NCI-H82 (cell line): Measurements from ENCODE around the gene SULT1B1.
"Not testable (repeated sequence)": the region's sequence is repeated elsewhere in the genome, so short reads cannot be mapped to it uniquely, and the experiment has no call there.

Source experiments
- DNase-seq: peaks from one replicate; lab custom pipeline; 2025; lab: John Stamatoyannopoulos, UW

Gene SULT1B1

DNA sequence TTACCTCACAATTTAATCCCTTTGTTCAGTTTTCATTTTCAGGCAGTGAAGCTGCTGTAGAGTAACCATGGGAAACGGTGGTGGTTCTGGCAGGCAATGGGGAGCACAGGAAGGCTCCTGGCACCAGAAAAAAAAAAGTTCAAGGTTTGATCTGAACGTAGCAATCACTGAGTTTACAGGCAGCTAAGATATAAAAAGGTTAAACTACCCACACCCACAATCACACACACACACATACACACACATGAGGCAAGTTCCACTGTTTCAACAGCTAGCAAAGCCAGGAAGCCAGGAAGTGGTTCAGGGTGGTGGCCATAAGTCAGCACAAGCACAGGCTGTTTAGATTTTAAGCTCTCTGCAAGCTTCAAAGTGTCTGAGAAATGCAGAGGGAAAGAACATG is at the start of gene SULT1B1:
Gene SULT1B1 (minus strand): TSS at position 166 of the 400 bp plus-strand sequence. CDS start 5,403 bp downstream, outside the sequence.
- no peak for DNase-seq

DNA sequence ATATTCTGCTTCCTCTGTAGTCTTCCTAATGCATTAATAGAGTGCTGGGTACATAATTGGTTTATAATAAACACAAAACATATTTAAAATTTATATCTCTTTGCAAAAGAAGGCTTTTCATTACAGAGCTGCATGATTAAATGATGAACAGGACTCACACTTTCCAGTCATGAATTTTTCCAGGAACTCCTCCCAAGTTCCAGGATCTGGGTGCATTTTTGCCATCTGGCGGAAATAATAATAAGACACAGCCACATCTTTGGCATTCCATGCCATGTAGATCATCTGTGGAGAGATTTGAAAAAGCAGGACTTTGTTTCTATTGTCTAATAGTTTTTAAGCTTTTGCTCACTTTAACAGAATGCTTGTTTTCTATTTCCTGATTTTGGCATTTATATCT is 40.2 kb upstream of the SULT1B1 start:
- DNase-seq = no peak

DNA sequence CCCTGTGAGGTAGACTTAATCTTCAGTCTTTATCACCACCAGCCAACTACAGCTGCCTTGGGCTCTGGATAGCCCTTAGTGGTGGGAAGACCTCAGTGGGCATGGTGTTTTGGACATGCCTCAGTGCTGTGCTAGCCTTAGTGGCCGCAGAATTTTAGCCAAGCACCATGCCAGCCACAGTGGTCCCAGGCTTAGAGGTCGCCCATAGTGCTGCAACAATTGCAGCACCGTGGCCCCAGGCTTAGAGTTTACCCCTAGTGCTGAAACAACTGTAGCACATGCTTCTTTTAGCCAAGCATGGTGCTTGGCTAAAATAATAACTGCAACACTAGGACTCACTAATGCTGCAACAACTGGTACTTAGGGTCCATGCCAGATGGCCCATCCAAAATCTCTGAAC is 38.9 kb upstream of the SULT1B1 start:
- peak; percentile 76 for DNase-seq

DNA sequence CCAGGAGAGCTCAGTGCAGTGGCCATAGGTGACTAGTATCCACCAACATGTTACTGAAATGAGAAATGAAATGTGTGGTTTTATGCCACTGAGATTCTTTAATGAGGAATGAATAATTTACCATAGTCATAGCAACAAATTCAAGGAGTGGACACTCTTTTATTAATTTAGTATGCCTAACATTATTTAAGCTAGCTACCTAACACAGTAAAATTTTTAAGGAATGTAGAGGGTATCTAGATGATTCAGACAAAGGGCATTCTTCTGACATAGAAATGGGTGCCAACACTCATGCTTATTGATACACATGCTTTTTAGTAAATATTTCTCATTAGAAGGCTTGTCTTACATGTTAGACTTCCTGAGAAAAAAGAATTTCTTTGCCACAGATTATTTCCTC is 33.3 kb upstream of the SULT1B1 start:
- DNase-seq = no peak

DNA sequence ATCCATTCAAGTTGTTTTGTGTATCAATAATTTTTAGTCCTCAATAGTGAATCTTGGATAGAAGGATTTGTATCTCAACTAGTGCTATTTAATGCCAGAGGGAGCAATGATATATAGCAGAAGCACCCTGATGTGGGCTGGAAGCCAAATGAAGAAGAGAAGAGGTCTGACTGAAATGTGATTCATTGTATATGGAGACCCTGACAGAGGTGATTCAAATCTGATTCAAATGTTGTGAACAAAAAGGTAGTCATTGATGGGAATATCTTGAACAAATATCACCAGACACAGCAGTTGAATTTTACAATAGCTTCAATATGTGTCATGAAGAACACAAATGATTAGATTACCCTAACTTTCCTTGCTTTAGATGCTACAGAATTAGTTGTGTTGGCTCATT is 27.5 kb upstream of the SULT1B1 start:
- DNase-seq = no peak

DNA sequence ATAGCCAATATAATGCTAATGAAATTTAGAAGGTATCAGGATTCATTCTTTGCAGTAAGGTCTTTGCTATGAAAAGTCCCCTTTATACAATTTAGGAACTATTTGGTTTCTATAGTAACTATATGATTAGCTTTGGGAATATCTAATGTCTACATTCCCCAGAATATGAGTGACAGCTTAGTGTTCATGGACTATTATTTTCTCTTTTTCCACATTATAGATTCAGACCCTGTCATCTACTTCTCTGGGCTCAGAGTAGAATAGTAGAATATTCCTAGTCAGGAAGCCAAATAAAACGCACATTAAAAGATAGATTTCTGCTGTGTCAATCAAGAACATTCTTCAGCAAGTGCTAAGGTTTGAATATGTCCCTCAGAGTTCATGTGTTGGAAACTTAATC is 26.1 kb upstream of the SULT1B1 start:
- no peak for DNase-seq

DNA sequence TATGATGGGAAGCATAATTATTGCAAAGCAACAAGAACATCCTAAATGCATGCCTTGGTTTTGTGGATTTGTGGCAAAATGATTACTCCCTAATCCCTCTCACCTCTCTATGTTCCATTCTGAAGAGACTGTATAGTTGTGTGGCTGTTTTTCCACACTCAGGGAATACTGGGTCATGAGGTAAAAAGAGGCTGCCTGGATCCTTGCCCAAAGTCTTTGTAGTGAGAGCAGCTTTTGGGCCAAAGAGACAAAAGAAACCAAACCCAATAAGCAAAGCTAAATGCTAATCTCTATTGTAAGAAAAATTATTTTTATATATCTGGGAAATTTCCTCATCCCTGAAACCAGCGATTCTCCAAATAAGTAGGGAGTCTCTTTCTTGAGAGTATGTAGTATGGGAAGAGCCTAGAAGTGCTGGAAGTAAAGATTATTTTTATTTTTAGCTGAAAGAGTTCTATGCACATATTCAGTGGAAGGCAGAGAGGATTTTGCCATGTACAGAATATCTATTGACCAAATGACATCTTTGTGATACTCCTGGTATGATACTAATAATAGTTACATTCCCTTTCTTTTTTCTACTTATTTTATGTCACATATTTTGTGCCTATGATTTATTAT is 24.9 kb upstream of the SULT1B1 start:
- no peak for DNase-seq

DNA sequence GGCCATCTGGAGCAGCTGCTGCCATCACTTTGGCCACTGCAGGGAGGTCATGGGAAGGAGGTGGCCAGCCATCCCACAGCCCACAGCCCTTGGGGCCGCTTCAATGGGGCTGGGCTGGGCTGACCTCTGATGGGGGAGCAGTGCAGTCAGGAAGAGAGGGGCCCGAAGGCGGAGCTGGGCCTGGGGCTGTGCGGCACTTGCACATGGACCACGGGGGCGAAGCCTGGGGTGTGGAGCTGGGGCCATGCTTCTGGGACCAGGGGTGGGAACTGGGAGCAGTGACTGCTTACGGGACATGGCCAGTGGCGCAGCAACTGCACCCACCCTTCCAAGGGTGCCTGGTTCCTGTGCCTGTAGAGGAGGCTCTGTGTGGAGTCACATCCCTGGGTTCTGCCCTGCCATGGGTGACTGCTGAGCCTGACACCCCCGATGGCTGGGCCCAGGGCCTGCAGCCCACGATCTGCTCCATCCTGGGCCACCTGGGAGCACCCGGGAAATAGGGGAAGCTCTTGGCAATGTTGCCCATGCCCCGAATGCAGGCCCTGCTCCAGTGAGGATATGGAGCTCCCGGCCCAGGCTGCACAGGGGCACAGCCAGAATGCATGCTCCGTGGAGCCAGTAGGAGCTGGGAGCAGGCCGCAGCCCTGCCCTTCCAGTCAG is 22.4 kb upstream of the SULT1B1 start:
- DNase-seq = no peak

DNA sequence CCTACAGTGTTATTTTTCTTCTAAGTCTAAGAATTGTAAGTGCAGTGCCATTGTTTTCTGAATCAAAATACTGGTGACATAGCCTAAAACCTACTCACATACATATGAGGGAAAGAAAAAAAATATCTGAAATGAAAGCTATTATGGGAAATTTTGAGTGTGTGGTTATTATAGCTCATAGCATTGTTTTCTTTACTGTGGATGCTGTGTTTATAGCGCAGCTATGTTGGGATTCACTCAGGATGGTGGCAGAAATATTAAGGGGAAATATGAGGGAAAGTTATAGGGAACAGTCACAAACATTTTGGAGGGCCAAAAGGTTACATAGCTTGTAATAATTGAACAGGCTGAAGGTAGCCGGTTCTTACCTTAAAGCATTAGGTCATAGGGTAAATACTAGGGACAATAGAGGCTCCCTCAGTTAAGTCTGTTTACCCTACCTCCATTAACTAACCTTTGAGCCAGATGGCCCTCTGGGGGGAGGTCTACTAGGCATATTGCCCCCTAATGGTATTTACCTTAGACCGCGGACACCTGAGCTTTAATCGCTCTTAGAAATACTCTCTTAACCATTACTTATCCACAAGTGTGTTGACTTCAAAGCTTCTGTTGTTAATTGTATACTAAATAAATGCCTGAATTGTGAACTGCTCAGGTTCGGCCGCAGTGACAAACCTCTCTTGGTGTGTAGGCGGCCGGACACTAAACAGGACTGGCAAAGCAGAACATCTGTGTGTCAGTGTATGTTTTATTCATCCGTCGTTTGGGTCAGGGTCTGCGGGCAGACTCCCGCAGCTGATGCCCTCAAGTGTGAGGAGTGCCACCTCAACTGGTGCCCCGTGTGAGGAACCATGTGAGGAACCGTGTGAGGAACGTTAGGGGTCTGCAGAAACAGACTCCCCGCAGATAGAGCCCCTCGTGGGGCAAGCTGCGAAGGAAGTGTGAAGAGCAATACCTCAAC is 21.3 kb upstream of the SULT1B1 start:
- DNase-seq = peak; percentile 65

DNA sequence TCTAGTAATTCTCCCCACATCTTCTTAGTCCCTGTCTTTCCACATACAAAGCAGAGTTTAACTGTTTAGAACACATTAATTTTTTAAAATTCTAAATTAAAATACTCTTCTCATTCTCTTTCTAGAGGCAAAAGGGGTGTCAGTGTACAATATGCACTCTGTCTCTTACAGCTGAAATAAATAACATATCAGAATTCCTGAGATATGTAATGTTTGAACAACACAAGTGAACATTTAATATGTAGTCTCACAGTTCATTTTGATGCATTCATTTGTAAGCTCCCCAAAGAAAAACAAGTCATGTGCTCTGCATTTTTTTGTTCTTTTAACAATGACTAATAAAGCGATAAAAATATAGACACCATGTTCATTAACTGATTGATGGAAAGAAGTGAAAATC is 19.7 kb upstream of the SULT1B1 start:
- no peak for DNase-seq

DNA sequence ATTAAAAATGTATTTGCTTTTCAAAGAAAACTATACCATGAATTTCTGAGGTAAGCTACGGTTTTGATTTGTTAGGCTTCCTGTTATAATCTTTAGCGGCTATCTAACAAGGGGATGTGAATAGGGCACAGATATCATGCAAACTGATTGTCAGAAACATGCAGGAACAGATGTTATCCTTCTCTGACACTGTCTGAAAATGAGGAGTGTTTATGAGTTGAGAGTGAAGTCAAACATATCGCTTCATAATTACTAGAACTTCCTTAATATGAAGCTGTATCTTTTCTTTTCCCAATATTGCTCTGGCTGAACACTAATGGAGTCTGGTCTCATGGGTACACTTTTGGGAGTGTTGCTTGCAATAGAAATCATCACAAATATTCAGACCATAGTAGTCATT is 16.3 kb upstream of the SULT1B1 start:
- no peak for DNase-seq

DNA sequence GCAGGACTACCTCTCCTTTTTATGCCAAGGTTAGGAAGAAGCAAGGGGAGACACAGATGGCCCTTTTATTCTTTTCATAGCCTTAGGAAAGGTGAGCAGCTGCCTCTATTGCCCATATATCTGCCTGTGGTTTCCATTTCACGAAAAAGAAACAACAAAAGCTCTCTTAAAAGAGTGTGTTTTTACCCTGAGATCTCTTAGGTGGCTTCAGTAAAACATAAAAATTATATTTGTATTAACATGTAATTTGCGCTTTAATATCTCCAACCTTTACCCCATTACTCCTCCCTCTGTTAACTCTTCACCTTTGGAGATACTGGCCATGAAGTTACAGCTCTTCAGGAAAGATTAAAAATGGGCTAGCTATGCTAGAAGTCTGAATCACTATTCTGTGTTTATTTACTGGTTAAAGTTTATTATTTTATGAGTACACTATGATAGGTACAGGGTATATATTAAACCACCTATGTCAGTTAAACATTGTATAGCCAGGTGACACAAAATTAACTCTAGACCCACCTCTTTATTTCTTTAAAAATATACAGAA is 15.0 kb upstream of the SULT1B1 start:
- DNase-seq = no peak

DNA sequence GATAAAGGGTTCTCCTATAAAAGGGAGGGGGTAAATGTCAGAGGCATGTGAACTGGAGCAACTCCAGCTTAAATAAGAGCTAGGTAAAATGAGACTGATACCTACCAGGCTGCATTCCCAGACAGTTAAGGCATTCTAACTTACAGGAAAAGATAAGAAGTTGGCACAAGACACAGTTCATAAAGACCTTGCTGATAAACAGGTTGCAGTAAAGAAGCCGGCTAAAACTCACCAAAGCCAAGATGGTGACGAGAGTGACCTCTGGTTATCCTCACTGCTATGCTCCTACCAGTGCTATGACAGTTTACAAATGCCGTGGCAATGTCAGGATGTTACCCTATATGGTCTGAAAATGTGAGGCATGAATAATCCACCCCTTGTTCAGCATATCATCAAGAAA is 13.1 kb upstream of the SULT1B1 start:
- DNase-seq = no peak

DNA sequence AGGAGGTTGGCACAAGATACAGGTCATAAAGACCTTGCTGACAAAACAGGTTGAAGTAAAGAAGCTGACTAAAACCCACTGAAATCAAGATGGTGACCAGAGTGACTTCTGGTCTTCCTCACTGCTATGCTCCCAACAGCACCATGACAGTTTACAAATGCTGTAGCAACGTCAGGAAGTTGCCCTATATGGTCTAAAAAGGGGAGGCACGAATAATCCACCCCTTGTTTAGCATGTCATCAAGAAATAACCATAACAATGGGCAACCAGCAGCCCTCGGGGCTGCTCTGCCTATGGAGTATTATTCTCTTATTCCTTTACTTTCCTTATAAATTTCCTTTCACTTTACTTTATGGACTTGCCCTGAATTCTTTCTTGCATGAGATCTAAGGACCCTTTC is 8.1 kb upstream of the SULT1B1 start:
- DNase-seq = not testable (repeated sequence)

DNA sequence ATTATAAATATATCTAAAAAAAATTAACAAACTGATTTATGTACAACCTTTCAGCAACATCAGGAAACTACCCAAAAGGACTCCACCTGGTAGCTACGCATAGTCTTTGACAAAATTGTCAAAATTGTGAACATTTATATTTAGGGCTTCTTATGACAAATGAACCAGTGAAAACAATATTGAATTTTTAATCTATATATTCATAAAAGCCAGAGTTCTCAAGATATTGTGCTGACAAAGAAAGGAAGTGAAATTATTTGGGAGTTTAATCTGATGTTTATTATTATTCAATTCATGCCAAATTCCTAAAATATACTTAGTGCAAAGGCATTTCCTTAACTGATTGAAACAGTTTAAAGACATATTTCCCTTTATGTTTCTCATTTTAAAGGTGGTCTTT is 5.3 kb upstream of the SULT1B1 start:
- no peak for DNase-seq

DNA sequence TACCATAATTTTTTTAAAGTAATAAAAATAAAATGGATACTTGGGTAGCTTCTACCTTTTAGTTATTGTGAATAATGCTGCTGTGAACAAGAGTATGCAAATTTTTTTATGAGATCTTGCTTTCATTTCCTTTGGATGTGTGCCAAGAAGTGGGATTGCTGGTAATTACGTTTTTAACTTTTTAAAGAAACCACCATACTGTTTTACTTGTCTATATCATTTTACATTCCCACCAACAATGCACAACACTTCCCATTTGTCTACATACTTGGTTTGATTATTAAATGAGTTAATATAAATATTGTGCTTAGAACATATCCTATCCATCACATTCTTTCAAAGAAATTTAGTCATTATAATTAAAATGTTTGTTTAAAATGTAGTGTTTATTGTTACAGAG is 3.9 kb upstream of the SULT1B1 start:
- no peak for DNase-seq

DNA sequence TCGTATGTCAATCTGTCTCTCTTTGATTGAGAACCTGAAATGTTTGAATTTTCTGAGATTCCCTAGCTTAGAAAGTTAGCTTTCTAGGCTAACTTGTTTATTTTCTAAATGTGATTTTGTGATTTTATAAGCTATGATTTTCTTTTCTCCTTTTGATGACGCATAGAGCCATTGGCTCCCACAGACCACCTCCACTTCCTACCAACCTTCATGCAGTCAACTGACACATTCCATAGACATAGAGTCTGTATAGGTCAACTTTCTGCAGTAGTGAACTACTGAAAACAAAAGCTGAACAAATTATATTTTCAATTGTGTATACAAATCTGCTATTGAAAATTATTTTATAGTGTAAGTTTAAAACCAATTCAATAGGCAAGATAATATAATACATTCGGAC is 2.8 kb upstream of the SULT1B1 start:
- no peak for DNase-seq

DNA sequence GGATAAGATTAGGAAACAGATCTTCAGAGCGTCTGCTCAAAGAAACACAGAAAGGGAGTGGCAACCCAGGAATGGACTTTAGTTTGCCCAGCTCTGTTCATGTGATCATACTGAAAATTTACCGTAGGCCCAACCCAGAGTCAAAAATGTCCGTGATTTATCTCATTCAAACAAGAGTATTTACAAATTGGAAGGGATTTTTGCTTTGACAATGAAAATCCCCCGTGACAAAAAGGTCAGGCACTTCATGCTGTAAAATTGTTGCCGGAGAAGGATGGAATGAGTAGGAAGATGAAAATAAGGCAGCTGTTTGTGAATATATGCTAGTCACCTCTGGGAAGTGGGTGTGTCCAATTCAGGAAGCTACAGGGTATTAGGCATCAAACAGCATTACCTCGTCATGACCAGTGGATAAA is 1.2 kb downstream of the SULT1B1 start:
- no peak for DNase-seq

DNA sequence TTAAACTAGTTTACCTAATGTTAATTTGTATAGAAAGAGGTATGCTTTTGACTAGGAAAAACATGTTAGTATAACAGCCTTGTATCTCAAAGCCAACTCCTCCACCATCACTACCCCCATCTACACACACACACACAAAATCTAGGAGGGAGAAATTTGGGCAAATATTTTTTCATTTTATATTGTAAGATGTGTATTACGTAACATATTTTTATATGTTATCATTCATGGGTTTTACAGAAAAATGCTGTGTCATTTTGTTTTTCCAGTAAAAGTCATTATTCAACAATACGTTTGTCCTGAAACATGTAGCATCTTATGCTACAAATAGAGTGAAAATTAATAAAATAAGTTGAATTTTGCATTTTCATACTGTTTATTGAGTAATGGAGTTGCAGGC is 3.0 kb downstream of the SULT1B1 start:
- no peak for DNase-seq

DNA sequence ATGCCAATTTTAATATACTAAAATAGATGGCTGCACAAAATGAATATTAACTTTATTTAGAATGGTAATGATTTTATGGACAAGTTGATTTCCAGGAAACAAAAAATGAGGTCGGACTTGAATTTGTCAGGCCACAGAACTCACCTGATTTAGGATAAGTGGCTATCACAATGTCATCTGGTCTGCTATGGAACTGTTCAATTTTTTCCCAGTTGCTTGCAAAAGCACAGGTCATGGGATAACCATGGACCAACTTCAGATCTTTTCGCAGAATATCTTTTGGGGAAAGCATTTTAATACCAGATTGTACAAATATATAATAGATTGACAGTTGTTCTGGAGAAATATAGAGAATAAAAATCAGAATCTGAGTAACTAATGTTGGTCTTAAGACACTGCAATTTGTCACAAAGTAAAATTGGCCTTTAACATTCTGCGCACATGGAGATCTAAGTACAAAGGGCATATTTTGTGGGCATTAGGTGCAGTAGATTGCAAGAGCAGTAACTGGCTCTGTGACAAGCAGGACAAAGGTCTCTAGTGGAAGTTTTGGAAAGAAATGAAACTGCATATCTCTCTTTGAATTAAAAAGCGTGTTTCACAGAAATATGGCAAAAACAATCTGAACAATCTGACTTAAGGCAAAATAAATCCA is 5.4 kb downstream of the SULT1B1 start:
- DNase-seq = no peak

DNA sequence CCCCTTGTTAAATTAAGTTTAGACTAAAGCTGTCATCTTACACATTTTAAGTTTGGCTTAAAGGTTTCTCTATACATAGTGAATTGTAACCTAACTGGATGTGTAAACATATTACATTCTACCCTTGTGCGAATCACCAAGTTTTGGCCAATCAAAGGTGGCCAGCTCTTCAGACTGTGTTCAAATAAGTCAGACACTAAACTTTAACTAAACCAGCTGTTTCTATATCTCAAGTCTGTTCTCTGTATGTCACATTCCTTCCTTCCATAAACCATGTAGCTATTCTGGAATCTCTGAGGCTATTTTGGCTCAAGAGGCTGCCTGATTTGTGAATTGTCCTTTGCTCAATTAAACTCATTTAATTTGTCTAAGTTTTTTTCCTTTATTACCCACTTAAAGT is 6.7 kb downstream of the SULT1B1 start:
- no peak for DNase-seq

DNA sequence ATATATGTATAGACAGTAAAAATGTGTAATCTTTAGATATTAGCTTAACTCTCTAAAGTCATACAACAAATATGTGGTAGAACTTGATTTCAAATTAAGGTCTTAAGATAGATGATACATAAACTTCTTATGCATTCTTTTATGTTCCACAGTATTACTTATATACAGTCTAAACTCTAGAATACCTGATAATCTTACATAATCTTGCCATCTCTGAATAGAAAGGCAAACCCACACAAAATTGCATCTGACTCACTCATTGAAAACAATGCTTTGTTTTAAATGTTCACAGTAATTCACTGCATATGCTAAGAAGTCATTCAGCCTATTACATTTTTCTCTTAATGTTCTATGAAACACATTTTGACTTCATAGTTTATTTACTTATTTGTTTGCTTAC is 10.1 kb downstream of the SULT1B1 start:
- DNase-seq = no peak
